ENCODE results near the gene CAMK2N2. TPM values are rescaled to one million over a fixed set of nuclear protein-coding genes. Genes with fewer than 3 reads are reported as not detected.

The CAMK2N2 gene
- total RNA-seq (ENCODE audit: unreplicated experiment): 14.8 TPM
- long read RNA-seq, partial matches to known transcripts: 0 of 3 reads
- long read RNA-seq, other reads (novel, unspliced or antisense): 3 of 3 reads

DNA sequence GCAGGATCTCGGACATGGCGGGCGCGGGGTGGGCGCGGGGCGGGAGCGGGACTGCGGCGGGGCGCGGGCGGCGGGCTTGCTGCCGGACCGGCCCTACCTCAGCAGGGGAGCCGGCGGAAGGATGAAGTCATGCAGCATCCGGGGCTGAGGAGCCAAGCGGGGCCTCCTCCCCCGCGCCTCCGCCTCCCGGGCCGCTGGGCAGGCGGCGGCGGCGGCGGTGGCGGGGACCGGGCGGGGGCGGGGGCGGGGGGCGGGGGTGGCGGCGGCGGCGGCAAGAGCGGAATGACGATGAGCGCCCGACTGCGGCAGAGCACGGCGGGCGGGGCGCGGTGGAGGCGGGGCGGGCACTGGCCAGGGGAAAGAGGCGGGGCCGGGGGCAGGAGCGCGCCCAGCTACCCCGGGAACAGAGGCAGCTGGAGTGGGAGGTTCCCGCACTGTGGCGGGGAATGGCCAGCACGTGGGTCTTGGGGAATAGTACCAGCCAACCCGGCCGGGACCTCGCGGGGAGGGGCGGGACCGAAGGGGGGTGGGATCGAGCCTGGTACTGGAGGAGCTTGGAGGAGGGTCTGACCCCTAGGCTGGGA, at the start of gene CAMK2N2:
CAMK2N2 (minus strand) TSS at position 284 of the 584 bp plus-strand sequence; CDS start at position 16, 268 bp downstream.
- DNase-seq: peak; percentile 87
- H3K9me3 Mint-ChIP-seq (ENCODE audit: unreplicated experiment): peaks cover 20% of the 10 kb centered on the region
- peaks cover 6% of the 10 kb centered on the region for H3K4me1 Mint-ChIP-seq (ENCODE audit: low read depth, unreplicated experiment)
- peak within 1 kb of the TSS; percentile 74 for H3K27ac Mint-ChIP-seq (ENCODE audit: unreplicated experiment)
- peak within 1 kb of the TSS; percentile 91 for H3K4me3 Mint-ChIP-seq (ENCODE audit: unreplicated experiment)
- peaks cover 31% of the 10 kb centered on the region for H3K27me3 Mint-ChIP-seq (ENCODE audit: unreplicated experiment)
- H3K36me3 Mint-ChIP-seq (ENCODE audit: unreplicated experiment): peaks cover 5% of the 10 kb centered on the region
- TF ChIP-seq, protein P1, sequence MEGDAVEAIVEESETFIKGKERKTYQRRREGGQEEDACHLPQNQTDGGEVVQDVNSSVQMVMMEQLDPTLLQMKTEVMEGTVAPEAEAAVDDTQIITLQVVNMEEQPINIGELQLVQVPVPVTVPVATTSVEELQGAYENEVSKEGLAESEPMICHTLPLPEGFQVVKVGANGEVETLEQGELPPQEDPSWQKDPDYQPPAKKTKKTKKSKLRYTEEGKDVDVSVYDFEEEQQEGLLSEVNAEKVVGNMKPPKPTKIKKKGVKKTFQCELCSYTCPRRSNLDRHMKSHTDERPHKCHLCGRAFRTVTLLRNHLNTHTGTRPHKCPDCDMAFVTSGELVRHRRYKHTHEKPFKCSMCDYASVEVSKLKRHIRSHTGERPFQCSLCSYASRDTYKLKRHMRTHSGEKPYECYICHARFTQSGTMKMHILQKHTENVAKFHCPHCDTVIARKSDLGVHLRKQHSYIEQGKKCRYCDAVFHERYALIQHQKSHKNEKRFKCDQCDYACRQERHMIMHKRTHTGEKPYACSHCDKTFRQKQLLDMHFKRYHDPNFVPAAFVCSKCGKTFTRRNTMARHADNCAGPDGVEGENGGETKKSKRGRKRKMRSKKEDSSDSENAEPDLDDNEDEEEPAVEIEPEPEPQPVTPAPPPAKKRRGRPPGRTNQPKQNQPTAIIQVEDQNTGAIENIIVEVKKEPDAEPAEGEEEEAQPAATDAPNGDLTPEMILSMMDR (IDR thresholded peaks at IDR 0.05; ENCODE audit: partially characterized antibody, unreplicated experiment): no peak

DNA sequence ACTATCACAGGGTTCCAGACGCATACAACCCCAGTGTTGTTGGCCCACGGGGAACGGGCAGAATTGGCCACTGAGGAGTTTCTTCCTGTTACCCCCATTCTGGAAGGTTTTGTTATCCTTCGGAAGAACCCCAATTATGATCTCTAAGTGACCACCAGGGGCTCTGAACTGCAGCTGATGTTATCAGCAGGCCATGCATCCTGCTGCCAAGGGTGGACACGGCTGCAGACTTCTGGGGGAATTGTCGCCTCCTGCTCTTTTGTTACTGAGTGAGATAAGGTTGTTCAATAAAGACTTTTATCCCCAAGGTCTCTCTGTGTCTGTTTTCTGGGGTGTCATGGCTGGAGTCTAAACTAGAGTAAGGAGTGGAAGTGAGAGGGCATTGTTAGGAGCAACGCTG, 47.4 kb upstream of the CAMK2N2 start:
- Mint-ChIP-seq H3K9me3 (ENCODE audit: unreplicated experiment) (peaks cover 4% of the 10 kb centered on the region), H3K27me3 (ENCODE audit: unreplicated experiment) (peaks cover 2% of the 10 kb centered on the region), H3K4me1 (ENCODE audit: low read depth, unreplicated experiment) (no peaks in the 10 kb centered on the region), H3K4me3 (ENCODE audit: unreplicated experiment) (no peak overlapping the region), H3K36me3 (ENCODE audit: unreplicated experiment) (peaks cover 4% of the 10 kb centered on the region), H3K27ac (ENCODE audit: unreplicated experiment) (no peak overlapping the region)
- DNase-seq: no peak
- TF ChIP-seq, protein P1 (IDR thresholded peaks at IDR 0.05; ENCODE audit: partially characterized antibody, unreplicated experiment): no peak

DNA sequence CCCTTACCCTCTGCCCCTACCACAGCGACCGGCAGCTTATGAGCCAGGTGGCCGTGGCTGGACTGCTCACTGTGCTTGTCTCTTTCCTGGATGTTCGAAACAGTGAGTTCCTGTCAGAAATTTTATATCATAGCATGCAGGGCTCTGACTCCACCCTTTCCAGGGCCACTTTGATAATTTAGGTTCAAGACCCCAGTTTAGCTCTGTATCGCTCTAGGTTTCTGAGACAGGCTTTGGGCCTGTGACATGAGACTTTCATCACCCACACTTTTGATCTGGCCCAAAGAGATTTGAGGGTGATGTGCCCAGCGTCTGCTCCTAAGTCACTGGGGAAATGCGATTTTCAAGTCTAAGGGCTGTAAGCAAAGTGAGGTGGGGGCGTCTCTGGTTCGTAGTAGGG, 46.6 kb upstream of the CAMK2N2 start:
- TF ChIP-seq, protein P1 (IDR thresholded peaks at IDR 0.05; ENCODE audit: partially characterized antibody, unreplicated experiment): no peak
- no peaks in the 10 kb centered on the region for H3K4me1 Mint-ChIP-seq (ENCODE audit: low read depth, unreplicated experiment)
- no peak overlapping the region for H3K4me3 Mint-ChIP-seq (ENCODE audit: unreplicated experiment)
- H3K27me3 Mint-ChIP-seq (ENCODE audit: unreplicated experiment): peaks cover 2% of the 10 kb centered on the region
- DNase-seq: no peak
- H3K9me3 Mint-ChIP-seq (ENCODE audit: unreplicated experiment): peaks cover 4% of the 10 kb centered on the region
- H3K36me3 Mint-ChIP-seq (ENCODE audit: unreplicated experiment): peaks cover 4% of the 10 kb centered on the region
- H3K27ac Mint-ChIP-seq (ENCODE audit: unreplicated experiment): no peak overlapping the region

DNA sequence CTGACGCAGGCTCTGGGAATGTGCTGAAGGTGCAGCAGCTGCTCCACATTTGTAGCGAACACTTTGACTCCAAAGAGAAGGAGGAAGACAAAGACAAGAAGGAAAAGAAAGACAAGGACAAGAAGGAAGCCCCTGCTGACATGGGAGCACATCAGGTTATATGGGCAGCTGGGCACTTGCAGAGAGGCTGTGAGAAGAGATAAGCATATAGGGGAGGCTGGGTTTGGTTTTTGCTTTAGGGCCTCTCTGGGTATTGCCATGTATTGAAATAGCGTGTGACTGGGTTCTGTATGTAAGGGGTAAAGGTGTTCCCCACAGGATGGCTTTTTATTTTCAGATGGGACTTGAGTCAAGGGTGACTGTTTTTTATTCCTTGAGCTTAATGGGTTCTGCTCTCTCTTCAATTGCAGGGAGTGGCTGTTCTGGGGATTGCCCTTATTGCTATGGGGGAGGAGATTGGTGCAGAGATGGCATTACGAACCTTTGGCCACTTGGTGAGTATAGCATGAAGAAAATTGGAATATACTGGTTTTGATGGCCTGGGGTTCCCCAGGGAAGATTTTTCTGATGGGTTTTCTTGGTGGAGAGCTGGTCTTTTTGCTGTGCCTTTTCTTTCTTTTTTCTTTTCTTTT, 45.1 kb upstream of the CAMK2N2 start:
- peaks cover 4% of the 10 kb centered on the region for H3K9me3 Mint-ChIP-seq (ENCODE audit: unreplicated experiment)
- H3K4me3 Mint-ChIP-seq (ENCODE audit: unreplicated experiment): no peak overlapping the region
- TF ChIP-seq, protein P1 (IDR thresholded peaks at IDR 0.05; ENCODE audit: partially characterized antibody, unreplicated experiment): no peak
- no peaks in the 10 kb centered on the region for H3K4me1 Mint-ChIP-seq (ENCODE audit: low read depth, unreplicated experiment)
- H3K27ac Mint-ChIP-seq (ENCODE audit: unreplicated experiment): no peak overlapping the region
- peaks cover 4% of the 10 kb centered on the region for H3K36me3 Mint-ChIP-seq (ENCODE audit: unreplicated experiment)
- no peak for DNase-seq
- peaks cover 2% of the 10 kb centered on the region for H3K27me3 Mint-ChIP-seq (ENCODE audit: unreplicated experiment)

DNA sequence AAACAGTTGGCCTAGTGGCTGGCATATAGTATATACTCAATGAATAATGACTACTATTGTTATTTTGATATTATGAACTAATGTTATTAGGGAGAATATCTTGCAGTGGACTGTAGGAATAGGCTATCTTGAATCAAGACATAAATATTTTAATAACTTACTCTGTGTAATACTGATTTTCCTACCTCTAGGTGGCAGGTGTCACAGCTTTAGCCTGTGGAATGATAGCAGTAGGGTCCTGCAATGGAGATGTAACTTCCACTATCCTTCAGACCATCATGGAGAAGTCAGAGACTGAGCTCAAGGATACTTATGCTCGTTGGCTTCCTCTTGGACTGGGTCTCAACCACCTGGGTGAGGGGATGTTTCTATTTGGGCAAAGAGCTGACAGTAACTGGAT, 44.2 kb upstream of the CAMK2N2 start:
- DNase-seq: no peak
- Mint-ChIP-seq H3K4me3 (ENCODE audit: unreplicated experiment) (no peak overlapping the region), H3K27ac (ENCODE audit: unreplicated experiment) (no peak overlapping the region), H3K9me3 (ENCODE audit: unreplicated experiment) (no peaks in the 10 kb centered on the region), H3K4me1 (ENCODE audit: low read depth, unreplicated experiment) (no peaks in the 10 kb centered on the region), H3K27me3 (ENCODE audit: unreplicated experiment) (peaks cover 2% of the 10 kb centered on the region), H3K36me3 (ENCODE audit: unreplicated experiment) (peaks cover 4% of the 10 kb centered on the region)
- TF ChIP-seq, protein P1 (IDR thresholded peaks at IDR 0.05; ENCODE audit: partially characterized antibody, unreplicated experiment): no peak

Measured in glutamatergic neuron (in vitro differentiated cells).